ENCODE results near the gene POLK.
"Not testable (repeated sequence)": the region's sequence is repeated elsewhere in the genome, so short reads cannot be mapped to it uniquely, and the experiment has no call there.

Gene POLK

DNA sequence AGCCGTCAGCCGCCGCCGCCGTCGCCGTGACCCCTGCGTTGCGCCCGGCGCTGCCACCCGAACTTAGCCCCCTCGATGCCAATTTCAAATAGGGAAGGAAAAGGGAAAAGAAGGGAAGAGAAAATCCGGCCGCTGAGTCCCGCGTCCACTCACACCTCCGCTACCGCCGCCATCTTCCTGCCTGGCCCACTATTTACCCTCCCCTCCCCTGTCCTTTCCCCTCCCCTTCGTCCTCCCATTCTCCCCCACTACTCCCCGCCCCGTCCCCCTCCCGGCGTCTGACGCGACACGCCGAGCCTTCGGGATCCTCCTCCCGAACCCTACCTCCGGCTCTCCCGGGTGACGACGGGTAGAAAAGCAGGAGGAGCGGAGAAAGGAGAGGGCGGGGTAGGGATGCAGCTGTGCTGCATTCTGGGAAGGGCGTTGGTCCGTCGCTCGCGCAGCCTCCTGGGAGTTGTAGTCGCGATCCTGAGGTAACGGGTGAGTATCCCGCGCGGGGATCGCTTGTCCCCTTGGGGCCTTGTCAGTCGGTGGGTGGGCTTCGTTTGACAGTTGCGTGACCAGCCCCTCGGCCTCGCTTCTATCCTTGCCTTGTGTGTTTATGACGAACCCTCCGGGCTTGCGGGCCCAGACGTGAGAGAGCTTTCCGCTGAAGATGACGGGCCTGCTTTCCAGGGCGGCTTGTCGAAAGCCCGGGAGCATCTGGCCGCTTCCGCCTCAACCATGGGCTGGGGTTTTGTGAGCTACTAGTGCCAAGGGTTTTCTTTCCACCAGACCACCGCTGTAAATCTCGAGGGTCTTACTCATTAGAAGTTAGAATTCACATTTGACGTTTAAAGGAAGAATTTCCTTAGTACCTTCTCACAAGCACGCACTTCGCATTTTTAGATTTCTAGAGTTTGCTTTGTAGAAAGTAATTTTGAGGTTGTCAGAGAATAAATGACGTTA is at the start of gene POLK, which contains the start of gene CERT1:
POLK (plus strand) TSS at position 457 of the 948 bp plus-strand sequence.
CERT1 (minus strand) TSS at position 195 of the 948 bp plus-strand sequence. CDS start 422 bp downstream, outside the sequence.
- DNase-seq: peak; percentile 96 to 97

- DNase-seq: no peak
Observed at GRCh38 chr5:75463726-75464125, 48.0 kb upstream of the POLK start.

- no peak for DNase-seq
Observed at GRCh38 chr5:75465480-75465879, 46.2 kb upstream of the POLK start.

- peak in 1 of 2 experiments; percentile 14 for DNase-seq
Observed at GRCh38 chr5:75466006-75466716, 45.5 kb upstream of the POLK start.

- DNase-seq: no peak
Observed at GRCh38 chr5:75468593-75468992, 43.1 kb upstream of the POLK start.

DNA sequence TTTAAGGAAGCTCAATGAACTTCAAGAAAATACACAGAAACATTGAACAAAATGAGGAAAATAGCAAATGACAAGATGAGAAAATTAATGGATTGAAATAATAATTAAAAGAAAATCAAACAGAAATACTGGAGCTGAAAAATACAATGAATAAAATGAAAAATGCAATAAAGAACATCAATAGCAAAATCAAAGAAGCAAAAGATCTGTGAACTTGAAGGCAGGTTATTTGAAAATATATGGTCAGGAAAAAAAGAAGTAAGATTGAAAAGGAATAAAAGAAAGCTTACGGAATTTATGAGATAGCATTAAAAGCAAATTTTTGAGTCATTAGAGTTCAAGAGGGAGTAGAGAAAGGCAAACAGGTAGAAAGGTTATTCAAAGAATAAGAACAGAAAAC is 42.7 kb upstream of the POLK start:
- DNase-seq: no peak

- no peak for DNase-seq
Observed at GRCh38 chr5:75471193-75471592, 40.5 kb upstream of the POLK start.

DNA sequence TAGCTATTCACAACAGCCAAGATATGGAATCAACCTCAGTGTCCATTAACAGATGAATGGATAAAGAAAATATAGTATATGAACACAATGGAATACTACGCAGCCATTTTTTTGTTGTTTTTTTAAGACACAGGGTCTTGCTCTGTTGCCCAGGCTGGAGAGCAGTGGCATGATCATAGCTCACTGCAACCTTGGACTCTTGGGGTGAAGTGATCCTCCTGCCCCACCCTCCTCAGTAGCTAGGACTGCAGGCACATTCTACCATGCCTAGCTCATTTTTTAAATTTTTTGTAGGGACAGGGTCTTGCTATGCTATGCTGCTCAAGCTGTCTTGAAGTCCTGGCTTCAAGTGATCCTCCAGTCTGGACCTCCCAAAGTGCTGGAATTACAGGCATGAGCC is 38.7 kb upstream of the POLK start:
- DNase-seq: no peak

DNA sequence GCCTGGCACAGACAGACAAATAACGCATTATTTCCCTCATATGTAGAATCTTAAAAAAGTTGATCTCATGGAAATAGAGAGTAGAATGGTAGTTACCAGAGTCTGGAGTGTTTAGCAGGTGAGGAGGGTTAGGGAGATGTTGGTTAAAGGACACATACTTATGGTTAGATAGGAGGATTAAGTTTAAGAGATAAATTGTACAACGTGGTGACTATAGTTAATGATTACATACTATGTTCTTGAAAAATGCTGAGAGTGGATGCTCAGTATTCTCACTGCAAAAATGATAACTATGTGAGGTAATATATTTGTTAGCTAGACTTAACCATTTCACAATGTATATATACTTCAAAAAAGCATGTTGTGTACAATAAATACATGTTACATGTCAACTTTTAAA is 38.2 kb upstream of the POLK start:
- no peak for DNase-seq

DNA sequence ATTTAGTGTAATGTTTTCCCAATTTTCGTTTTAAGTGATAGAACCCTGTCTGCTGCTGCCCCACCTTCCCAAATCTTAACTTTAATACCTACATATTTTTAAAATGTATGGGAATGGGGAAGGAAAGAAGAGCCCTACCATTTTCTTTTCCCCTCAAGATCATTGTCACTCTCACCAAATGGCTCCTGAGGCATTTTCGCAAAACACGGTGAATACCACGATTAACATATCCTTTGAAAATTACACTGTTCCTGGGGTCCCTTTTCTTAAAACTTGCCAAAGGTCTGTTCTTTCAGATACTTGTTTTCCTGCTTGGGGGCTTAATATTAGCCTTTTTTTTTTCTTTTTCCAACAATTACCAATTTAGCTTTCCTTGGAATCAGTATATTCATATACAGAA is 36.3 kb upstream of the POLK start:
- DNase-seq: no peak

DNA sequence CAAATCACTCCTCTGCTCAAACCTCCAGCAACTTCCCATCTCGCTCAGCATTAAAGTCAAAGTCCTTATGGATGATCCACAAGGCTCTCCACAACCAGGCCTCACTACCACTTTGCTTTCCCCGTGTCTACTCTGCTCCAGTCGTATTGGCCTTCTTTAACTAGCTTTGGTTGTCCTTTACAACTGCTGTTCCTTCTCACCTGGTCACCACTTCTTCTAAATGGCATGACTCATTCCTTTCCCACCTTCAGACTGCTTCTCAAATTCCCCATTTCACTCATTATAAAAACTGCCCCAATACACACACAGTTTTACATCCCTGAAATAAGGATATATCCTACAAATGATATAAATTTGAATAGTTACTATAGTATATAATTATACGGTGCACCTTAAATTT is 30.7 kb upstream of the POLK start:
- DNase-seq: no peak

DNA sequence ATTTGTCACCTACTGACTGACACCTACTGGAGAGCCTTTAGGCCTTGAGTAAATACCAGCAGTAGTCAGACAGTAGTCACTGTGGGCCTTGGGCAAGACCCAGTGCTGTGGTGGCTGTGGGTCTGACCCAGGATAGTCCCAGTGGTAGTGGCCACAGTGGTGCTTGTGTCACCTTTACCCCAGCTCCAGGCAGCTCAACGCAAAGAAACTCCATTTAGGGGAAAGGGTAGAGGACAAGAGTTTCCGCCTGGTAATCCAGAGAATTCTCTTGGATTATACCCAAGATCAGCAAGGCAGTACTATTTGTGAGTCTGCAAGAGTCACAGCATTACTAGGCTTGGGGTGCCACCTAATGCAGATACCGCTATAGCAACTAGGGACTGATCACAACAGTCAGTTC is 29.2 kb upstream of the POLK start:
- no peak for DNase-seq

- no peak for DNase-seq
Observed at GRCh38 chr5:75484605-75485004, 27.1 kb upstream of the POLK start.

GRCh38 chr5:75489847-75490246 is 21.8 kb upstream of the POLK start:
- DNase-seq: not testable (repeated sequence)

- DNase-seq: no peak
Observed at GRCh38 chr5:75491621-75492020, 20.1 kb upstream of the POLK start.

- no peak for DNase-seq
Observed at GRCh38 chr5:75496026-75496425, 15.7 kb upstream of the POLK start.

DNA sequence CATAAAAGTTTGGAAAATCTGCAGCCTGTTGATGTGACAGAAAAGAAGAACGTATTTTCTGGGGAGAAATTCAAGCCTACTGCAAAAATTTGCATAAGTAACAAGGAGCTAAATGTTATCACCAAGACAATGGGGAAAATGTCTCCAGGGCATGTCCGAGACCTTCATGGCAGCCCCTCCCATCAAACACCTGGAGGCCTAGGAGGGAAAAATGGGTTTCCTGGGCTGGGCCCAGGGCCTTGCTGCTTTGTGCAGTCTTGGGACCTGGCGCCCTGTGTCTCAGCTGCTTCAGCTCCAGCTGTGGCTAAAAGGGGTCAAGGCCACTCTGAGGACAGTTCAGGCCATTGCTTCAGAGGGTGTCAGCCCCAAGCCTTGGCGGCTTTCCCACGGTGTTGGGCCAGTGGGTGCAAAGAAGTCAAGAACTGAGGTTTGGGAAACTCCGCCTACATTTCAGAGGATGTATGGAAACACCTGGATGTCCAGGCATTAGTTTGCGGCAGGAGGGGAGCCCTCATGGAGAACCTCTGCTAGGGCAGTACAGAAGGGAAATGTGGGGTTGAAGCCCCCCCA is 13.4 kb upstream of the POLK start:
- no peak for DNase-seq

DNA sequence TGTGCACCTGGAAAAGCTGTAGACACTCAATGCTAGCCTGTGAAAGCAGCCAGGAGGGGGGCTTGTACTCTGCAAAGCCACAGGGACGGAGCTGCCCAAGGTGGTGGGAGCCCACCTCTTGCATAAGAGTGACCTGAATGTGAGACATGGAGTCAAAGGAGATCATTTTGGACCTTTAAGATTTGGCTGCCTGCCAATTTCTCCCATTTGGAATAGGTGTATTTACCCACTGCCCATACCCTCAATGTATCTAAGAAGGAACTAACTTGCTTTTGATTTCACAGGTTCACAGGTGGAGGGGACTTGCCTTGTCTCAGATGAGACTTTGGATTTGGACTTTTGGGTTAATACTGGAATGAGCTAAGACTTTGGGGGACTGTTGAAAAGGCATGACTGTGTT is 12.8 kb upstream of the POLK start:
- not testable (repeated sequence) for DNase-seq

DNA sequence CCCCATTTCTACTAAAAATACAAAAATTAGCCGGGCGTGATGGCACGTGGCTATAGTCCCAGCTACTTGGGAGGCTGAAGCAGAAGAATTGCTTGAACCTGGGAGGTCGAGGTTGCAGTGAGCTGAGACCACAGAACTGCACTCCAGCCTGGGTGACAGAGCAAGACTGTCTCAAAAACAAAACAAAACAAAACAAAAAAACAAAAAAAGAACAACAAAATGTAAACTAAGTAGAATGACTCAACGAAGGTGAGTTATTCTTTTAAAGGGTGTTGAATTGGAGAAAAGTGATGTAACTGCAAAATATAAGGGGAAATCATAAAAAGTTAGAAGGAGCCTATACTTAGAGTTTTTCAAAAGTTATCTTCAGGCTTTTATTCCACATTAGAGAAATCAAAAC is 6.6 kb upstream of the POLK start:
- DNase-seq: not testable (repeated sequence)

- no peak for DNase-seq
Observed at GRCh38 chr5:75507841-75508240, 3.9 kb upstream of the POLK start.

GRCh38 chr5:75509546-75509945 is 2.1 kb upstream of the POLK start:
- no peak for DNase-seq

- DNase-seq: no peak
Observed at GRCh38 chr5:75509956-75510355, 1.7 kb upstream of the POLK start.

DNA sequence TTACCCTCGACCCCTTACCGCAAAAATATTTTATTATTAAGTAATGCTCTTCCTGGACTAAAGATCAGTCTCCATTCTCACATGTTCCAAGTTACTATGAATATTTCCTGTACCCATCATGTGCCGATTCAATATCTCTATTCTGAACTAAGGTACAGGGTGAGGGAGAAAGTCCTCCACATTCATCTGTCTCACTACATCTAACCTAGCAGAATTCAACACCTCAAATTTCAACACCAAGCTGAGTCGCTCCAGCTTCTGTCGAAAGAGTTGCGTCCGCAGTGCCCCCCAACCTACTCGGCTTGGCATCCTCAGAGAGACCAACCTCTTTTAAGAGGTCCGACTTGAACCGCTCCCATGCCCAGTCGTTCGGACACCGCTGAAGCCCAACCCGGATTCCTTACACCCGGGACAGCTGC is 1.3 kb upstream of the POLK start:
- no peak for DNase-seq
